Esophagus squamous epithelium (tissue), 4 donors: ENCODE data around the gene SRGAP2B.
"Not testable (repeated sequence)": the region's sequence is repeated elsewhere in the genome, so short reads cannot be mapped to it uniquely, and the experiment has no call there.

ENCODE experiments used
- CTCF ChIP-seq, 6 experiments: fragments of 450-650 bp in 4 of 6; fragments of 200-600 bp in 2 of 6; sonication (generic) in 2 of 6; IDR thresholded peaks; one replicate each; pipeline ENCODE4 v1.5.1; 2016 to 2019; ENCODE audit warnings: antibody characterized with exemption in 6 of 6, mild to moderate bottlenecking in 4 of 6, moderate library complexity in 4 of 6
- POLR2A ChIP-seq, 4 donors: fragments of 450-650 bp; IDR thresholded peaks; one replicate each; pipeline ENCODE4 v1.6.1; 2017; ENCODE audit warnings: antibody characterized with exemption in 4 of 4, mild to moderate bottlenecking in 4 of 4, moderate library complexity in 3 of 4

DNA sequence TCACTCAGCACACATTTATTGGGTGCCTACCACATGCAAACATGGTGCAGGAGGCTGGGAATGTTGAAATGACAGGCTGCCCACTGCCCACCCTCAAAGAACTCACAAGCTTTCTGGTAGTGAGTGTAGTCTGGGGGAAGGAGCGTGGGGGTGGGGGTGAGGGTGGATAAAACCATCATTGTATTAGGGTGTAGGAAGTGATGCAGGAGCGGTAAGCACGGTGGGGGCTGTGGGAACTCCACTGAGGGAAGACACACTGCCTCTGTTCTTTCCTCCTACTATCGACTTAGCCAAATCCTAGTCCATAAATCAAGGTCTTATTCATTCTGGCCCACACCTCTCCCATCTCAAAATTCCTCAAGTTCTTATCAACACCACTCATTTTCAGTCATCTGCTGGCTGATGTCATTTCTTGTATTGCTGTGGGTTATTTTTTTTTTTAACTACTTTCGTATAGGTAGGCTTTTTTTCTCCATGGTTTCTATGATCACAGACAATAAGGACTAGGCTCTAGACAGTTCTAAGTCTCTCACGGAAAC lies 21.0 kb downstream of the SRGAP2B start:
- TF ChIP-seq CTCF, POLR2A (IDR thresholded peaks at IDR 0.05): not testable (repeated sequence)
